GM23338 (cell line): ENCODE measurements around the gene MMD. TPM values are rescaled to one million over a fixed set of nuclear protein-coding genes. Genes with fewer than 3 reads are reported as not detected.

Experiments
- ATAC-seq: fragments of 200-7000 bp; cut with Tn5 transposase; 3 replicates; pipeline ENCODE4 v1.9.1; 2020
- DNase-seq: peaks from one replicate; pipeline ENCODE4 v3.0.0-alpha.2; 2015; ENCODE audit warnings: low spot score
- H2AFZ ChIP-seq: fragments of 200-600 bp; sonication (generic); 2 replicates; pipeline ENCODE4 v1.8.0; 2016; ENCODE audit warnings: antibody characterized with exemption, mild to moderate bottlenecking, moderate library complexity
- H3F3A ChIP-seq: fragments of 200-600 bp; sonication (generic); replicated peaks from 2 replicates; pipeline ENCODE4 v1.8.0; 2017; ENCODE audit warnings: antibody characterized with exemption, mixed run types, low read depth
- H3K27ac ChIP-seq: fragments of 200-600 bp; sonication (generic); 2 replicates; pipeline ENCODE4 v1.6.1; 2016; ENCODE audit warnings: low read depth
- H3K27me3 ChIP-seq: fragments of 200-600 bp; sonication (generic); 2 replicates; pipeline ENCODE4 v1.8.0; 2016; ENCODE audit warnings: mild to moderate bottlenecking, mixed run types, moderate library complexity; ENCODE audit not compliant: insufficient read depth
- H3K36me3 ChIP-seq: fragments of 200-600 bp; sonication (generic); 2 replicates; pipeline ENCODE4 v1.8.0; 2016; ENCODE audit warnings: mild to moderate bottlenecking; ENCODE audit not compliant: insufficient read depth
- H3K4me1 ChIP-seq: fragments of 200-600 bp; sonication (generic); 2 replicates; pipeline ENCODE4 v1.8.0; 2016; ENCODE audit warnings: mild to moderate bottlenecking, moderate library complexity; ENCODE audit not compliant: insufficient read depth
- H3K4me2 ChIP-seq: fragments of 200-600 bp; sonication (generic); 2 replicates; pipeline ENCODE4 v1.7.1; 2017; ENCODE audit warnings: mixed run types
- H3K4me3 ChIP-seq: fragments of 200-600 bp; sonication (generic); 2 replicates; pipeline ENCODE4 v1.6.1; 2016; ENCODE audit warnings: mixed run types
- H3K79me2 ChIP-seq: fragments of 200-600 bp; sonication (generic); replicated peaks from 2 replicates; pipeline ENCODE4 v1.8.0; 2017; ENCODE audit warnings: mild to moderate bottlenecking; ENCODE audit not compliant: insufficient read depth
- H3K9me2 ChIP-seq: fragments of 200-600 bp; sonication (generic); 2 replicates; pipeline ENCODE4 v1.8.0; 2017; ENCODE audit not compliant: insufficient read depth
- H4K20me1 ChIP-seq: fragments of 200-600 bp; sonication (generic); replicated peaks from 2 replicates; pipeline ENCODE4 v1.8.0; 2017; ENCODE audit warnings: mild to moderate bottlenecking; ENCODE audit not compliant: insufficient read depth
- H3K27ac Mint-ChIP-seq: 2 replicates; pipeline ENCODE4 v1.8.0; 2020; ENCODE audit warnings: inconsistent platforms, mild to moderate bottlenecking, moderate library complexity, mixed read lengths
- H3K27me3 Mint-ChIP-seq: 3 replicates; pipeline ENCODE4 v1.8.0; 2022; ENCODE audit warnings: low read depth, mild to moderate bottlenecking, moderate library complexity, mixed read lengths, inconsistent platforms; ENCODE audit not compliant: insufficient read depth, poor library complexity
- H3K36me3 Mint-ChIP-seq: 3 replicates; pipeline ENCODE4 v1.8.0; 2021; ENCODE audit warnings: low read depth, mild to moderate bottlenecking, inconsistent platforms, moderate library complexity, mixed read lengths
- H3K4me1 Mint-ChIP-seq: 3 replicates; pipeline ENCODE4 v1.8.0; 2020; ENCODE audit warnings: mild to moderate bottlenecking, inconsistent platforms, mixed read lengths
- H3K4me3 Mint-ChIP-seq: 3 replicates; pipeline ENCODE4 v1.8.0; 2021; ENCODE audit warnings: moderate library complexity, mild to moderate bottlenecking, inconsistent platforms, mixed read lengths
- H3K9me3 Mint-ChIP-seq: 3 replicates; pipeline ENCODE4 v1.8.0; 2020; ENCODE audit warnings: moderate library complexity, mild to moderate bottlenecking, inconsistent platforms, mixed read lengths
- CTCF ChIP-seq, 2 experiments: fragments of 200-600 bp in 1 of 2; sonication (generic) in 1 of 2; conservative IDR thresholded peaks; 2 replicates each; pipeline versions ENCODE4 v1.5.1 to v1.6.1; 2016 to 2017; ENCODE audit warnings: antibody characterized with exemption in 2 of 2, low read depth in 2 of 2, mild to moderate bottlenecking in 2 of 2, moderate library complexity in 1 of 2
- STAT1 ChIP-seq: IDR thresholded peaks from one replicate; pipeline ENCODE4 v1.6.1; 2016; ENCODE audit warnings: antibody characterized with exemption; ENCODE audit not compliant: unreplicated experiment
- ZNF114 ChIP-seq: fragments of 250-450 bp; sonication (Bioruptor Pico); IDR thresholded peaks from 2 replicates; pipeline ENCODE4 v1.5.0; 2020; ENCODE audit warnings: mild to moderate bottlenecking, moderate library complexity
- ZNF331 ChIP-seq: fragments of 250-450 bp; sonication (Bioruptor Pico); IDR thresholded peaks from 2 replicates; pipeline ENCODE4 v1.5.0; 2020; ENCODE audit warnings: low read depth, mild to moderate bottlenecking, moderate library complexity
- polyA plus RNA-seq: library from polyadenylated mRNA; unstranded; fragments of >200 nt; fragmentation: Nextera tagmentation; extraction: Ambion mirVana; gene quantifications from 2 replicates; pipeline ENCODE4 v1.2.1, GENCODE V29; 2016
- total RNA-seq: library from RNA; depleted of rRNA; stranded (reverse); fragments of >200 nt; shearing (Covaris generic); gene quantifications from 2 replicates; pipeline ENCODE4 v1.2.3, GENCODE V29; 2014
- TF ChIP-seq, protein P1 (sequence below): IDR thresholded peaks from one replicate; pipeline ENCODE4 v1.6.1; 2018; ENCODE audit warnings: antibody characterized with exemption; ENCODE audit not compliant: unreplicated experiment
- TF ChIP-seq, protein P2 (sequence below): fragments of 250-450 bp; sonication (Bioruptor Pico); IDR thresholded peaks from 2 replicates; pipeline ENCODE4 v1.5.0; 2020; ENCODE audit warnings: mild to moderate bottlenecking, moderate library complexity

MMD gene
- total and polyA plus RNA-seq, 2 experiments from 2014 or later: 46.4 to 47.0 TPM

DNA sequence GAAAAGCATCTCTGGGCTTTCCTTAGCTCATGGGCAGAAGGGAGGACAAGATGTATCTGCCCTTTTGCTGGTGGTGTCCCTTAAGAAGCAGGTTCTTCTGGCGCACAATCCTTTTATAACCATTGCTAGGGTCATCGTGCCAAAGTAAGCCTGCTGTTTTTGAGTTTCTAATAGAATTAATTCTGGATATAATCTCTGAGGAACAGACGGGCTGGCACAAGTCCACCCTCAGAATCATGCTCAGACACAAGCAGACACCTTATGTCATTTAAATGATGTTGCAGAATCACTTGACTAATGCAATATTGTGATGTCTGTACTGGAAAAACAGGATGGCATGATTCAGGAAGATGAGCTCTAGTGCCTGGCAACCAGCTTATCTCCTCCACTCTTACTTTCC lies 18.8 kb upstream of the MMD start (continued):
- TF ChIP-seq, protein P1, sequence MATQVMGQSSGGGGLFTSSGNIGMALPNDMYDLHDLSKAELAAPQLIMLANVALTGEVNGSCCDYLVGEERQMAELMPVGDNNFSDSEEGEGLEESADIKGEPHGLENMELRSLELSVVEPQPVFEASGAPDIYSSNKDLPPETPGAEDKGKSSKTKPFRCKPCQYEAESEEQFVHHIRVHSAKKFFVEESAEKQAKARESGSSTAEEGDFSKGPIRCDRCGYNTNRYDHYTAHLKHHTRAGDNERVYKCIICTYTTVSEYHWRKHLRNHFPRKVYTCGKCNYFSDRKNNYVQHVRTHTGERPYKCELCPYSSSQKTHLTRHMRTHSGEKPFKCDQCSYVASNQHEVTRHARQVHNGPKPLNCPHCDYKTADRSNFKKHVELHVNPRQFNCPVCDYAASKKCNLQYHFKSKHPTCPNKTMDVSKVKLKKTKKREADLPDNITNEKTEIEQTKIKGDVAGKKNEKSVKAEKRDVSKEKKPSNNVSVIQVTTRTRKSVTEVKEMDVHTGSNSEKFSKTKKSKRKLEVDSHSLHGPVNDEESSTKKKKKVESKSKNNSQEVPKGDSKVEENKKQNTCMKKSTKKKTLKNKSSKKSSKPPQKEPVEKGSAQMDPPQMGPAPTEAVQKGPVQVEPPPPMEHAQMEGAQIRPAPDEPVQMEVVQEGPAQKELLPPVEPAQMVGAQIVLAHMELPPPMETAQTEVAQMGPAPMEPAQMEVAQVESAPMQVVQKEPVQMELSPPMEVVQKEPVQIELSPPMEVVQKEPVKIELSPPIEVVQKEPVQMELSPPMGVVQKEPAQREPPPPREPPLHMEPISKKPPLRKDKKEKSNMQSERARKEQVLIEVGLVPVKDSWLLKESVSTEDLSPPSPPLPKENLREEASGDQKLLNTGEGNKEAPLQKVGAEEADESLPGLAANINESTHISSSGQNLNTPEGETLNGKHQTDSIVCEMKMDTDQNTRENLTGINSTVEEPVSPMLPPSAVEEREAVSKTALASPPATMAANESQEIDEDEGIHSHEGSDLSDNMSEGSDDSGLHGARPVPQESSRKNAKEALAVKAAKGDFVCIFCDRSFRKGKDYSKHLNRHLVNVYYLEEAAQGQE: no peak
- TF ChIP-seq ZNF114 (CRISPR knock-in tag): no peak
- TF ChIP-seq CTCF (conservative IDR thresholded peaks at IDR 0.05; ENCODE audit: low read depth in 2 of 2): no peak

GRCh38 chr17:55437159-55437605 lies 15.5 kb upstream of the MMD start:
- H3K4me3 ChIP-seq: no peak overlapping the region
- Mint-ChIP-seq H3K27me3 (no peaks in the 10 kb centered on the region), H3K27ac (no peak overlapping the region), H3K36me3 (no peaks in the 10 kb centered on the region), H3K4me1 (peaks cover 19% of the 10 kb centered on the region), H3K4me3 (no peak overlapping the region), H3K9me3 (peaks cover 7% of the 10 kb centered on the region; the same call in 2 of the 3 replicates)
- H3K9me2 ChIP-seq: no peaks in the 10 kb centered on the region
- H3K79me2 ChIP-seq: no peaks in the 10 kb centered on the region
- H3K27me3 ChIP-seq: no peaks in the 10 kb centered on the region
- no peak for TF ChIP-seq ZNF331 (CRISPR knock-in tag)
- H3K4me2 ChIP-seq: no peak overlapping the region
- H3K4me1 ChIP-seq: peaks cover 4% of the 10 kb centered on the region; the same call in 1 of the 2 replicates
- 0 out of 2 replicates have a peak overlapping the region, but pooled peaks have one; percentile 16 for H3K27ac ChIP-seq
- no peaks in the 10 kb centered on the region for H3F3A ChIP-seq
- H3K36me3 ChIP-seq: no peaks in the 10 kb centered on the region
- H2AFZ ChIP-seq: no peak overlapping the region
- no peaks in the 10 kb centered on the region for H4K20me1 ChIP-seq
- DNase-seq (no peak), ATAC-seq (no peak)

GRCh38 chr17:55436224-55437158 lies 14.9 kb upstream of the MMD start:
- Histone ChIP-seq H3K4me2 (no peak overlapping the region), H3K4me3 (no peak overlapping the region), H3K4me1 (peaks cover 4% of the 10 kb centered on the region; the same call in 1 of the 2 replicates), H4K20me1 (no peaks in the 10 kb centered on the region), H3F3A (no peaks in the 10 kb centered on the region), H3K36me3 (no peaks in the 10 kb centered on the region), H2AFZ (no peak overlapping the region), H3K79me2 (no peaks in the 10 kb centered on the region), H3K9me2 (no peaks in the 10 kb centered on the region), H3K27ac (no peak overlapping the region), H3K27me3 (no peaks in the 10 kb centered on the region)
- H3K4me3 Mint-ChIP-seq: no peak overlapping the region
- H3K27ac Mint-ChIP-seq: no peak overlapping the region
- DNase-seq: no peak
- peaks cover 18% of the 10 kb centered on the region for H3K4me1 Mint-ChIP-seq
- ATAC-seq: no peak
- no peaks in the 10 kb centered on the region for H3K36me3 Mint-ChIP-seq
- peaks cover 7% of the 10 kb centered on the region; the same call in 2 of the 3 replicates for H3K9me3 Mint-ChIP-seq
- H3K27me3 Mint-ChIP-seq: no peaks in the 10 kb centered on the region
- TF ChIP-seq STAT1 (no peak), ZNF114 (CRISPR knock-in tag) (no peak)
- TF ChIP-seq, protein P2, sequence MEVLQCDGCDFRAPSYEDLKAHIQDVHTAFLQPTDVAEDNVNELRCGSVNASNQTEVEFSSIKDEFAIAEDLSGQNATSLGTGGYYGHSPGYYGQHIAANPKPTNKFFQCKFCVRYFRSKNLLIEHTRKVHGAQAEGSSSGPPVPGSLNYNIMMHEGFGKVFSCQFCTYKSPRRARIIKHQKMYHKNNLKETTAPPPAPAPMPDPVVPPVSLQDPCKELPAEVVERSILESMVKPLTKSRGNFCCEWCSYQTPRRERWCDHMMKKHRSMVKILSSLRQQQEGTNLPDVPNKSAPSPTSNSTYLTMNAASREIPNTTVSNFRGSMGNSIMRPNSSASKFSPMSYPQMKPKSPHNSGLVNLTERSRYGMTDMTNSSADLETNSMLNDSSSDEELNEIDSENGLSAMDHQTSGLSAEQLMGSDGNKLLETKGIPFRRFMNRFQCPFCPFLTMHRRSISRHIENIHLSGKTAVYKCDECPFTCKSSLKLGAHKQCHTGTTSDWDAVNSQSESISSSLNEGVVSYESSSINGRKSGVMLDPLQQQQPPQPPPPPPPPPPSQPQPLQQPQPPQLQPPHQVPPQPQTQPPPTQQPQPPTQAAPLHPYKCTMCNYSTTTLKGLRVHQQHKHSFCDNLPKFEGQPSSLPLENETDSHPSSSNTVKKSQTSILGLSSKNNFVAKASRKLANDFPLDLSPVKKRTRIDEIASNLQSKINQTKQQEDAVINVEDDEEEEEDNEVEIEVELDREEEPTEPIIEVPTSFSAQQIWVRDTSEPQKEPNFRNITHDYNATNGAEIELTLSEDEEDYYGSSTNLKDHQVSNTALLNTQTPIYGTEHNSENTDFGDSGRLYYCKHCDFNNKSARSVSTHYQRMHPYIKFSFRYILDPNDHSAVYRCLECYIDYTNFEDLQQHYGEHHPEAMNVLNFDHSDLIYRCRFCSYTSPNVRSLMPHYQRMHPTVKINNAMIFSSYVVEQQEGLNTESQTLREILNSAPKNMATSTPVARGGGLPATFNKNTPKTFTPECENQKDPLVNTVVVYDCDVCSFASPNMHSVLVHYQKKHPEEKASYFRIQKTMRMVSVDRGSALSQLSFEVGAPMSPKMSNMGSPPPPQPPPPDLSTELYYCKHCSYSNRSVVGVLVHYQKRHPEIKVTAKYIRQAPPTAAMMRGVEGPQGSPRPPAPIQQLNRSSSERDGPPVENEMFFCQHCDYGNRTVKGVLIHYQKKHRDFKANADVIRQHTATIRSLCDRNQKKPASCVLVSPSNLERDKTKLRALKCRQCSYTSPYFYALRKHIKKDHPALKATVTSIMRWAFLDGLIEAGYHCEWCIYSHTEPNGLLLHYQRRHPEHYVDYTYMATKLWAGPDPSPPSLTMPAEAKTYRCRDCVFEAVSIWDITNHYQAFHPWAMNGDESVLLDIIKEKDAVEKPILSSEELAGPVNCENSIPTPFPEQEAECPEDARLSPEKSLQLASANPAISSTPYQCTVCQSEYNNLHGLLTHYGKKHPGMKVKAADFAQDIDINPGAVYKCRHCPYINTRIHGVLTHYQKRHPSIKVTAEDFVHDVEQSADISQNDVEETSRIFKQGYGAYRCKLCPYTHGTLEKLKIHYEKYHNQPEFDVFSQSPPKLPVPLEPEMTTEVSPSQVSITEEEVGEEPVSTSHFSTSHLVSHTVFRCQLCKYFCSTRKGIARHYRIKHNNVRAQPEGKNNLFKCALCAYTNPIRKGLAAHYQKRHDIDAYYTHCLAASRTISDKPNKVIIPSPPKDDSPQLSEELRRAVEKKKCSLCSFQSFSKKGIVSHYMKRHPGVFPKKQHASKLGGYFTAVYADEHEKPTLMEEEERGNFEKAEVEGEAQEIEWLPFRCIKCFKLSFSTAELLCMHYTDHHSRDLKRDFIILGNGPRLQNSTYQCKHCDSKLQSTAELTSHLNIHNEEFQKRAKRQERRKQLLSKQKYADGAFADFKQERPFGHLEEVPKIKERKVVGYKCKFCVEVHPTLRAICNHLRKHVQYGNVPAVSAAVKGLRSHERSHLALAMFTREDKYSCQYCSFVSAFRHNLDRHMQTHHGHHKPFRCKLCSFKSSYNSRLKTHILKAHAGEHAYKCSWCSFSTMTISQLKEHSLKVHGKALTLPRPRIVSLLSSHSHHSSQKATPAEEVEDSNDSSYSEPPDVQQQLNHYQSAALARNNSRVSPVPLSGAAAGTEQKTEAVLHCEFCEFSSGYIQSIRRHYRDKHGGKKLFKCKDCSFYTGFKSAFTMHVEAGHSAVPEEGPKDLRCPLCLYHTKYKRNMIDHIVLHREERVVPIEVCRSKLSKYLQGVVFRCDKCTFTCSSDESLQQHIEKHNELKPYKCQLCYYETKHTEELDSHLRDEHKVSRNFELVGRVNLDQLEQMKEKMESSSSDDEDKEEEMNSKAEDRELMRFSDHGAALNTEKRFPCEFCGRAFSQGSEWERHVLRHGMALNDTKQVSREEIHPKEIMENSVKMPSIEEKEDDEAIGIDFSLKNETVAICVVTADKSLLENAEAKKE (CRISPR knock-in tag): no peak
